A673 (cell line): ENCODE measurements around the gene IMMP2L. TPM values are rescaled to one million over a fixed set of nuclear protein-coding genes. Genes with fewer than 3 reads are reported as not detected.

Experiments used
- BruUV-seq: library from RNA; stranded (reverse); fragments of 400-500 nt; replicated peaks from 2 replicates; lab custom pipeline; 2021; lab: Mats Ljungman, UMichigan
- CTCF ChIA-PET: fragments of 300-600 bp; sonication (Branson Sonifier 250); formaldehyde crosslinking; loops from one replicate; lab custom pipeline; 2022; ENCODE audit warnings: antibody characterized with exemption; lab: Charles Lee
- POLR2A ChIA-PET: fragments of 300-600 bp; sonication (Branson Sonifier 250); formaldehyde crosslinking; loops from one replicate; lab custom pipeline; 2022; ENCODE audit warnings: antibody characterized with exemption; ENCODE audit not compliant: low non-redundant PET; lab: Charles Lee
- DNase-seq: peaks from one replicate; pipeline ENCODE4 v3.0.0-alpha.2; 2015; ENCODE audit warnings: low spot score
- H3K27ac ChIP-seq: fragments of 200-600 bp; sonication (generic); 2 replicates; pipeline ENCODE4 v1.5.1; 2016; ENCODE audit warnings: mixed run types, low read depth, mild to moderate bottlenecking, mixed read lengths, antibody characterized with exemption, low read length; ENCODE audit not compliant: poor library complexity, severe bottlenecking
- H3K27me3 ChIP-seq: fragments of 200-600 bp; sonication (generic); replicated peaks from 2 replicates; pipeline ENCODE4 v1.6.1; 2017; ENCODE audit warnings: mixed run types, low read depth, mild to moderate bottlenecking, mixed read lengths, antibody characterized with exemption, low read length; ENCODE audit not compliant: insufficient read depth, poor library complexity
- H3K36me3 ChIP-seq: fragments of 200-600 bp; sonication (generic); 2 replicates; pipeline ENCODE4 v1.6.1; 2016; ENCODE audit warnings: mixed run types, mild to moderate bottlenecking, mixed read lengths, antibody characterized with exemption, low read length; ENCODE audit not compliant: insufficient read depth, poor library complexity, severe bottlenecking
- H3K4me1 ChIP-seq: fragments of 200-600 bp; sonication (generic); 2 replicates; pipeline ENCODE4 v1.6.1; 2017; ENCODE audit warnings: mixed run types, mild to moderate bottlenecking, mixed read lengths, antibody characterized with exemption, low read length; ENCODE audit not compliant: insufficient read depth, poor library complexity, severe bottlenecking
- H3K4me3 ChIP-seq: fragments of 200-600 bp; sonication (generic); 2 replicates; pipeline ENCODE4 v1.5.1; 2016; ENCODE audit warnings: low read depth, mixed run types, mild to moderate bottlenecking, mixed read lengths, low read length; ENCODE audit not compliant: poor library complexity, severe bottlenecking
- H3K9me3 ChIP-seq: fragments of 200-600 bp; sonication (generic); 2 replicates; pipeline ENCODE4 v1.6.1; 2016; ENCODE audit warnings: mixed run types, low read depth, mild to moderate bottlenecking, mixed read lengths, antibody characterized with exemption, low read length; ENCODE audit not compliant: poor library complexity, severe bottlenecking
- EZH2 ChIP-seq: fragments of 200-600 bp; sonication (generic); IDR thresholded peaks from 2 replicates; pipeline ENCODE4 v1.6.1; 2017; ENCODE audit warnings: borderline replicate concordance, low read depth, mild to moderate bottlenecking, mixed read lengths, antibody characterized with exemption, low read length; ENCODE audit not compliant: poor library complexity, severe bottlenecking
- intact Hi-C: fragments of 100-400 bp; cut with micrococcal nuclease; formaldehyde crosslinking; loops from one replicate; pipeline ENCODE4 v1.10.0; 2022; ENCODE audit not compliant: unreplicated experiment
- total RNA-seq: library from RNA; stranded (reverse); gene quantifications from 2 replicates; pipeline ENCODE4 v1.2.3, GENCODE V29; 2021
- TF ChIP-seq, protein P1 (sequence below): fragments of 300-800, 200-600 bp; sonication (generic); conservative IDR thresholded peaks from 2 replicates; pipeline ENCODE4 v1.5.1; 2017; ENCODE audit warnings: low read depth, mild to moderate bottlenecking, antibody characterized with exemption, low read length, moderate library complexity, mixed read lengths

Gene IMMP2L
- total RNA-seq, 1 experiment from 2014 or later: 10.0 TPM

DNA sequence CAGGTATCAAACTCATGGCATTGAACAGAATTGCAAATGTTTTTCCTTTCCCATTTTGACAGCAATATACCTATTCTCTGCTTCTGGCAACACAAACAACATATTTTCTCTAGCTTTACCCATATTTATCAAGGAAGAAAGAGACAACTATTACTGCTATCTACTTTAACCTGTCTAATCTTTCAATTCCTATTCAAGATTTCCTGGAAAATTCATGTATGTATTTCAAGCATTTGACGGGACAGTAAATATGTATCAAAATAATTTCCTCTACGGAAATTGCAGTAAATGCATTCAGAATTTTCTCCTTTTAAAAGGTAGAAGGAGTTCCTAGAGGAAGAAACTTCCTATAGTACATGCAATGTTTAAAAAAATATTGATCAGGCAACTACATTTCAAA, 650.7 kb downstream of the IMMP2L start:
- BruUV-seq: no TSS peak
- ChIA-PET CTCF (no interaction called here), POLR2A (no interaction called here)
- H3K27ac ChIP-seq: no peak overlapping the region
- TF ChIP-seq, protein P1, sequence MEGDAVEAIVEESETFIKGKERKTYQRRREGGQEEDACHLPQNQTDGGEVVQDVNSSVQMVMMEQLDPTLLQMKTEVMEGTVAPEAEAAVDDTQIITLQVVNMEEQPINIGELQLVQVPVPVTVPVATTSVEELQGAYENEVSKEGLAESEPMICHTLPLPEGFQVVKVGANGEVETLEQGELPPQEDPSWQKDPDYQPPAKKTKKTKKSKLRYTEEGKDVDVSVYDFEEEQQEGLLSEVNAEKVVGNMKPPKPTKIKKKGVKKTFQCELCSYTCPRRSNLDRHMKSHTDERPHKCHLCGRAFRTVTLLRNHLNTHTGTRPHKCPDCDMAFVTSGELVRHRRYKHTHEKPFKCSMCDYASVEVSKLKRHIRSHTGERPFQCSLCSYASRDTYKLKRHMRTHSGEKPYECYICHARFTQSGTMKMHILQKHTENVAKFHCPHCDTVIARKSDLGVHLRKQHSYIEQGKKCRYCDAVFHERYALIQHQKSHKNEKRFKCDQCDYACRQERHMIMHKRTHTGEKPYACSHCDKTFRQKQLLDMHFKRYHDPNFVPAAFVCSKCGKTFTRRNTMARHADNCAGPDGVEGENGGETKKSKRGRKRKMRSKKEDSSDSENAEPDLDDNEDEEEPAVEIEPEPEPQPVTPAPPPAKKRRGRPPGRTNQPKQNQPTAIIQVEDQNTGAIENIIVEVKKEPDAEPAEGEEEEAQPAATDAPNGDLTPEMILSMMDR: no peak
- no peak for TF ChIP-seq EZH2
- intact Hi-C loops: no loop called here
- H3K36me3 ChIP-seq: no peaks in the 10 kb centered on the region
- no peaks in the 10 kb centered on the region for H3K4me1 ChIP-seq
- H3K27me3 ChIP-seq: no peaks in the 10 kb centered on the region
- no peak overlapping the region for H3K4me3 ChIP-seq
- no peaks in the 10 kb centered on the region for H3K9me3 ChIP-seq
- no peak for DNase-seq

DNA sequence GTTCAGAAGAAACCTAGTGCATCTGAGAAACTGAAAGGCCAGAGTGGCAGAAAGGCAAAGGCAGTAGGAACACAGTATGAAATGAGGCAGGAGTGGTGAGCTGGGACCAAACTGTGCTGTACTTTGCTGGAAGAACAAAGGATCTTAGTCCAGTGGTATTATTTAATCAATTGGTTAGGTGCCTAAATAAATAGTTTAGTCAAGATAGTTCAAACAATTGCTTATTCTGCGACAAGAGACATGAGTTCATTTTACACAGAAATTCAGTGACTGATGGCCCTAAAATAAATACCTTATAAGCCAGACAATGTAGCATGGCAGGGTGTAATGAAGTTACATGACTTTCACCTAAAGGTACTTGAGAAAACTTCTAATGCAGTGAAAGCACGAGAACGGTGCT, 653.2 kb downstream of the IMMP2L start:
- ChIA-PET POLR2A (no interaction called here), CTCF (no interaction called here)
- Histone ChIP-seq H3K4me3 (no peak overlapping the region), H3K9me3 (no peaks in the 10 kb centered on the region), H3K36me3 (no peaks in the 10 kb centered on the region), H3K4me1 (no peaks in the 10 kb centered on the region), H3K27me3 (no peaks in the 10 kb centered on the region), H3K27ac (no peak overlapping the region)
- TF ChIP-seq, protein P1: no peak
- no peak for TF ChIP-seq EZH2
- DNase-seq: no peak
- intact Hi-C loops: no loop called here
- no TSS peak for BruUV-seq

DNA sequence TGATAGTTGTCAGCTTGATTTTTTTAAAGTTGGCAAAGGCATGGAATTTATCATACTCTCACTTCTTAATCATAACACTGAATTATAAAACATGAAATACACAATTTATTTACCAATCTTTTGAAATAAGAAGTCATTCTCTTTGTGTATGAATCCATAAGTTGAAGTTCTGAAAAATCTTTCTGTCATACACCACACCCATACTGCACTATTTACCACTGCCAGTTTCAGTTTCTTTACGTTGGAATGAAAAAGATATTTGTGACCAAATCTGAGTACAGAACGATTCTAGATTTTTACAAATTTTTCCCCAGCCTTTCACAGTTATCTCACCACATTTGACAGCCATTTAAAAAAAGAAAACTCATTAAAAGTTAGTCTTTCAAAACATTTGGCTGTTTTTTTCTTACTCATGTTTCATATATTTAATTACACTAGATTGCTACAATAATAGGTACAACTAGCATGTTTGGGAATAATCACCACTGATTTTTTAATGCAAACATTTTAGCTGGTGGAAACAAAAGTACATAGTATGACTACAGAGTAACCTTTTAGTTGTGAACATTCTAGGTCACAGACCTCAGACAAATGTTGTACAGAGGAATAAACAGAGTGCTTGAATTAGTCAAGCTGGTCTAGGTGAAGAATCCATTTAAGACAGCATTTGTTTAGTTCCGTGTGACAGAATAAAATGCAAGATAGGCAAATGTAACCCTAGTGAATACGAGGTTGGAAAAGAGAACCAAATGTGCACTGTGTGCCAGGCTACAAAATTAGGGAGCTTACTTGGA, 656.3 kb downstream of the IMMP2L start:
- DNase-seq: no peak
- no peaks in the 10 kb centered on the region for H3K36me3 ChIP-seq
- CTCF ChIA-PET: no interaction called here
- POLR2A ChIA-PET: no interaction called here
- no peak for TF ChIP-seq EZH2
- TF ChIP-seq, protein P1: no peak
- no peaks in the 10 kb centered on the region for H3K4me1 ChIP-seq
- H3K27ac ChIP-seq: no peak overlapping the region
- no peaks in the 10 kb centered on the region for H3K9me3 ChIP-seq
- no peaks in the 10 kb centered on the region for H3K27me3 ChIP-seq
- intact Hi-C loops: no loop called here
- no peak overlapping the region for H3K4me3 ChIP-seq
- BruUV-seq: no TSS peak
